Activated CD4-positive, alpha-beta T cell treated with anti-CD3 and anti-CD28 coated beads, Interleukin-2, amount 10 ng/mL, durations not matched to agents 7 days and 5 days (primary cell): ENCODE data around the gene GYG2. TPM values are rescaled to one million over a fixed set of nuclear protein-coding genes. Genes with fewer than 3 reads are reported as not detected.
A peak's percentile ranks its signal among the peaks of the same experiment; 100 is the strongest.
"Not testable (repeated sequence)": the region's sequence is repeated elsewhere in the genome, so short reads cannot be mapped to it uniquely, and the experiment has no call there.

Experiments
- CTCF ChIA-PET: fragments of 350-600 bp; sonication (Branson Sonifier 250); formaldehyde crosslinking; loops from one replicate; lab custom pipeline; 2021; ENCODE audit warnings: antibody characterized with exemption; lab: Charles Lee
- POLR2A ChIA-PET: fragments of 350-600 bp; sonication (Branson Sonifier 250); formaldehyde crosslinking; loops from one replicate; lab custom pipeline; 2021; ENCODE audit warnings: antibody characterized with exemption; lab: Charles Lee
- DNase-seq: peaks from one replicate; pipeline ENCODE4 v3.0.0-alpha.2; 2020
- H3K27ac Mint-ChIP-seq: one replicate; pipeline ENCODE4 v1.8.0; 2021; ENCODE audit warnings: mild to moderate bottlenecking, moderate library complexity, mixed read lengths
- H3K27me3 Mint-ChIP-seq: one replicate; pipeline ENCODE4 v1.8.0; 2021; ENCODE audit warnings: mixed read lengths
- H3K36me3 Mint-ChIP-seq: one replicate; pipeline ENCODE4 v1.8.0; 2021; ENCODE audit warnings: low read depth, mixed read lengths
- H3K4me1 Mint-ChIP-seq: one replicate; pipeline ENCODE4 v1.8.0; 2021; ENCODE audit warnings: mixed read lengths
- H3K4me3 Mint-ChIP-seq: one replicate; pipeline ENCODE4 v1.8.0; 2021; ENCODE audit warnings: mild to moderate bottlenecking, moderate library complexity, mixed read lengths
- H3K9me3 Mint-ChIP-seq: one replicate; pipeline ENCODE4 v1.8.0; 2021; ENCODE audit warnings: mixed read lengths
- total RNA-seq, 2 experiments: library from RNA; stranded (reverse); gene quantifications; one replicate each; pipeline ENCODE4 v1.2.3, GENCODE V29; 2021

Gene GYG2
- total RNA-seq, 2 experiments from 2014 or later: not detected

DNA sequence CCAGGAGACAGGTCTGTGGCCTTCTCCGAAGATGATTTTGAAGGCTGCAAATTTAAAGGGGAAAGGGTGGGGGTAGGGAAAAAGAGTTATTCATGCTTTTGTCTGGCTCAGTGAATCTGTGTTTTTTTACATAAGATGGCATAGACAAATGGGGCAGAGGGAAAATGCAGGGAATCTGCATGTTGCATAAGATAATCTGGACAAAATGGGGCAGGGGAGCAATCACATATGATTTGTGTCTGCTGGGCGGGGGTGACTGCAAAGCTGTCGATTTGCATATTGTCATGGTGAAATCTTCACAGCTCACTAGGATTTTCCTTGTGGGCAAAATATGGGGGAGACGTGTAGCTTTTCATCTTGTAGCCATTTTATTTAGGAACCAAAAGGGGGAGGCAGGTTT lies 29.4 kb upstream of the GYG2 start:
- Mint-ChIP-seq H3K27ac (no peak overlapping the region), H3K4me1 (no peaks in the 10 kb centered on the region), H3K4me3 (no peak overlapping the region), H3K9me3 (no peaks in the 10 kb centered on the region), H3K27me3 (no peaks in the 10 kb centered on the region), H3K36me3 (no peaks in the 10 kb centered on the region)
- CTCF ChIA-PET: no interaction called here
- no peak for DNase-seq
- POLR2A ChIA-PET: no interaction called here

DNA sequence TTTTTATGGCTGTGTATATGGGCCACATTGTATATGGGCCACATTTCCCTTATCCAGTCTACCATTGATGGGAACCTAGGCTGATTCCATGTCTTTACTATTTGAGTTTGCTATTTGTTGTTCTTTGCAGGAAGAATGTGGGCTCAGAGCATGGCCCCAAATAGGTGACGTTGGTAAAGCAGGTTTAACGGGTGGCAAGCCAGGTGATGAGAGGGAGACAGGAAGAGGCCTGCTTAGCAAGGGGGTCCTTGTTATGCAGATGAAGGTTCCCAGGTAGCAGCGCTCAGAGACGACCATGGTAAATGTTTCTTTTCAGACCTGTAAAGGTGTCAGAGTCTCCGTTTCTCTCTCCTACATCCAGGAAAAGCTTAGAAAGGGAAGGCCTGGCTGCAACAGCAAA lies 28.8 kb upstream of the GYG2 start:
- DNase-seq, H3K4me1 Mint-ChIP-seq, H3K4me3 Mint-ChIP-seq, H3K36me3 Mint-ChIP-seq, H3K27ac Mint-ChIP-seq, H3K9me3 Mint-ChIP-seq, POLR2A ChIA-PET, H3K27me3 Mint-ChIP-seq, CTCF ChIA-PET: not testable (repeated sequence)

GRCh38 chrX:2801223-2801622 lies 27.5 kb upstream of the GYG2 start:
- no peak for DNase-seq
- no peaks in the 10 kb centered on the region for H3K36me3 Mint-ChIP-seq
- CTCF ChIA-PET: interaction anchor here (0.8 kb wide), 1 partner anchor 15 kb away, joined by 4 read pairs; no protein-coding TSS in a partner anchor
- no peaks in the 10 kb centered on the region for H3K27me3 Mint-ChIP-seq
- H3K4me3 Mint-ChIP-seq: no peak overlapping the region
- POLR2A ChIA-PET: no interaction called here
- no peaks in the 10 kb centered on the region for H3K4me1 Mint-ChIP-seq
- H3K9me3 Mint-ChIP-seq: no peaks in the 10 kb centered on the region
- no peak overlapping the region for H3K27ac Mint-ChIP-seq

- H3K9me3 Mint-ChIP-seq, DNase-seq, H3K27me3 Mint-ChIP-seq, CTCF ChIA-PET, H3K27ac Mint-ChIP-seq, H3K36me3 Mint-ChIP-seq, H3K4me1 Mint-ChIP-seq, H3K4me3 Mint-ChIP-seq: not testable (repeated sequence)
- POLR2A ChIA-PET: interaction anchor here (0.6 kb wide), 1 partner anchor 10 kb away, joined by 4 read pairs; no protein-coding TSS in a partner anchor
Measured at GRCh38 chrX:2802376-2803090, 26.2 kb upstream of the GYG2 start.

DNA sequence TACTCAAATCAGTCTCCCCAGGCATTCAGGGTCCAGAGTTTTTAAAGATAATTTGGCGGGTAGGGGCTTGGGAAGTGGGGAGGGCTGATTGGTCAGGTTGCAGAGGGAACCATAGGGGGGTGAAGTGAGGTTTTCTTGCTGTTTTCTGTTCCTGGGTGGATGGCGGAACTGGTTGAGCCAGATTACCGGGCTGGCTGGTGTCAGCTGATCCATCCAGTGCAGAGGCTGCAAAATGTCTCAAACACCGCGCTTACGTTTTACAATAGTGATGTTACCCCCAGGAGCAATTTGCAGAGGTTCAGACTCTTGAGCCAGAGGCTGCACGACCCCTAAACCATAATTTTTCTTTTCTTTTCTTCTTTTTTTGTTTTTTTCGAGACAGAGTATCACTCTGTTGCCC lies 25.2 kb upstream of the GYG2 start:
- H3K27ac Mint-ChIP-seq, H3K4me1 Mint-ChIP-seq, H3K9me3 Mint-ChIP-seq, H3K27me3 Mint-ChIP-seq, DNase-seq, H3K36me3 Mint-ChIP-seq, POLR2A ChIA-PET, CTCF ChIA-PET, H3K4me3 Mint-ChIP-seq: not testable (repeated sequence)

GRCh38 chrX:2804106-2804843 lies 24.5 kb upstream of the GYG2 start:
- not testable (repeated sequence) for H3K4me1 Mint-ChIP-seq

DNA sequence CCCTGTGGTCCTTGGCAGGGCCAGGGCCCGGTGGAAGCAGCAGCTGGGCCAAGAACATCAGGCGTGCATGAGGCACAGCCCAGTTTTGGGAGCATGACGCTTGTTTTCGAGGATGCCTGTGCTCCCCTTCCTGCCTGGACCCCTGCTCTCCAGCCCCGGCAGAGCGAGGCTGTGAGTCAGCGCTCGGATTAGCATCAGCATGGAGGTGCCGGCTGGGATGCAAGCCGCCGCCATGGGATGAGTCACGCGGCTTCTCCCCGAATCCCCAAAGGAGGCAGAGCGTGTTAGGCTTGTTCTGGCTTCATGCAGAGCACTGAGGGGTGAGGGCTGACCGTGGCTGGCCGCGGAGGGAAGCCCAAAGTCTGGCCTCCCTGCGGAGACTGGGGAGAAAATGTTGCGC lies 23.9 kb upstream of the GYG2 start:
- H3K27ac Mint-ChIP-seq, DNase-seq, CTCF ChIA-PET, H3K27me3 Mint-ChIP-seq, H3K36me3 Mint-ChIP-seq, H3K4me3 Mint-ChIP-seq, POLR2A ChIA-PET, H3K4me1 Mint-ChIP-seq, H3K9me3 Mint-ChIP-seq: not testable (repeated sequence)

More at GRCh38 chrX:2804106-2804843, 24.5 kb upstream of the GYG2 start:
- POLR2A ChIA-PET, H3K27ac Mint-ChIP-seq, H3K36me3 Mint-ChIP-seq, CTCF ChIA-PET, H3K4me3 Mint-ChIP-seq, DNase-seq, H3K27me3 Mint-ChIP-seq, H3K9me3 Mint-ChIP-seq: not testable (repeated sequence)

- H3K4me1 Mint-ChIP-seq: peaks cover 2% of the 10 kb centered on the region
- H3K27ac Mint-ChIP-seq: no peak overlapping the region
- CTCF ChIA-PET: no interaction called here
Measured at GRCh38 chrX:2811271-2811670, 17.5 kb upstream of the GYG2 start.

DNA sequence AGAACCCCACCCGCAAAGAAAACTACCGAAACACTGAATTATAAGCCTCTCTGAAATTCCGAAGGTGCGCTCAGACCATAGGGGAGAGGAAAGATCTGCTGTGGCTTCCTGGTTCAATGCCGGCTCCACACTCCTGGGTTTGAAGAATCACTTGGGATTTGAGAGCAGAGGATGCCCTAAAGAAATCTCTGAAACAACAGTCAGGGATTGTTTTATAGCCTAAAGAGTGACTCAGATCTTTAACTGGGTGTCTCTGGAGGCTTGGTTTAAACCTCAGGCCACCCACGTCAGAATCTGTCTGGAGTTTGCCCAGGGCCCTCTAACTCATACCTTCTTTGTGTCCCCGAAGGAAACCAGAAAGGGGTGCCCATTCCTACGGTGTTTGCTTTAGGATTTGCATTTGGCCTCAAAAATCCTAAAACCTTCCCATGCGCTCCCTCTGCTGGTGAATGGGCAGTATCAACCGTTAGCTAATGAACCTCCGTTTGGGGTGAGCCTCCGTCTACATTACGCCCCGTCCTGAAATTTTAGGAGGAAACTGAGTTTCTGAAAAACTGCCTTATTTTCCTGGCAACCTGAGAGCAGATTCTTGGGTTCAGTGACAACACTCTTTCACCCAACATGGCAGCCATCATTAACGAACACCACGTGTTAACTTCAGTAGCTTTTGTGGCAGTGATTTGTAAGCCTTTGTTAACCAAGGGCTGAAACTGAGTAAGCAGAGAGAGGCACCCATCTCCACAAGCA lies 16.4 kb upstream of the GYG2 start:
- H3K27me3 Mint-ChIP-seq, H3K4me1 Mint-ChIP-seq, H3K4me3 Mint-ChIP-seq, H3K27ac Mint-ChIP-seq, CTCF ChIA-PET, H3K36me3 Mint-ChIP-seq, H3K9me3 Mint-ChIP-seq: not testable (repeated sequence)
- POLR2A ChIA-PET: interaction anchor here (0.6 kb wide), 1 partner anchor 10 kb away, joined by 4 read pairs; no protein-coding TSS in a partner anchor
- DNase-seq: peak; percentile 53

More at GRCh38 chrX:2811271-2811670, 17.5 kb upstream of the GYG2 start:
- DNase-seq: no peak
- peaks cover 6% of the 10 kb centered on the region for H3K27me3 Mint-ChIP-seq
- H3K9me3 Mint-ChIP-seq: peaks cover 4% of the 10 kb centered on the region
- POLR2A ChIA-PET: no interaction called here
- H3K4me3 Mint-ChIP-seq: no peak overlapping the region
- H3K36me3 Mint-ChIP-seq: no peaks in the 10 kb centered on the region

- H3K9me3 Mint-ChIP-seq: no peaks in the 10 kb centered on the region
- peaks cover 13% of the 10 kb centered on the region for H3K4me1 Mint-ChIP-seq
- no peak overlapping the region for H3K27ac Mint-ChIP-seq
- CTCF ChIA-PET: no interaction called here
- DNase-seq: no peak
- POLR2A ChIA-PET: no interaction called here
- peaks cover 6% of the 10 kb centered on the region for H3K27me3 Mint-ChIP-seq
- no peaks in the 10 kb centered on the region for H3K36me3 Mint-ChIP-seq
- H3K4me3 Mint-ChIP-seq: no peak overlapping the region
Measured at GRCh38 chrX:2817036-2817435, 11.7 kb upstream of the GYG2 start.

DNA sequence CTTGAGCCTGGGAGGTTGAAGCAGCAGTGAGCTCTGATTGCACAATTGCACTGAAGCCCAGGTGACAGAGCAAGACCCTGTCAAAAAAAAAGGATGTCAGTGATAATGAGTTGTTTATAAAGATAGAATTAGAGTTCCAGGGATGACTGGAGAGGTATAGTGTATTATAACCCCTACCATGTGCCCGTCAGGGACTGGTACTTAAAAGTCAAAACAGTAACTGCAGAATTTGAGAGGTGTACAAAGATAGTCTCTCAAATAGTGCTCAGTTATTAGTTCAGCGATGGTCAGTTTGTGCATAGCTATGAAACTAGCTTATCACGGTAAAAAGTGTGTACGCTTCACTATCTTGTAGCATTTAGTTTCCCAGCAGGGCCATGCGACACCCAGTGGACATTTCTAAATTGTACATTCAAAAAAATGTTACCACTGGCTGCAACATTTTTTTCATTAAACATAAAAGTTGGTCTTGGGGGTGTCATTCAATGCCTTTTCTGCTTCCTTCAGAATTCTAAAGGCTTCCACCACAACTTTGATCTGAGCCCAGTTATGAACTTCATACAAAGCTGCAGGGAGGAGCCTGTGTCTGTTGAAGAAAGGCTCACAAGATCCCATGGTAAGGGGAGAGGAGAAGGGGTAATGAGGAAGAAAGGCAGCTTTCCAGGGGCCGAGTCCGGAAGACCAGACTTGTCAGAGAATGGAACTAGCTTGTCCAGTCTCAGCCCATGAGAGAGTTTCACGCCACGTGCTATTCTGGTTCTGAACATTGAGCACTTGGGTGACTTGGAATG lies 9.2 kb upstream of the GYG2 start:
- ChIA-PET POLR2A (no interaction called here), CTCF (no interaction called here)
- DNase-seq: no peak

GRCh38 chrX:2820136-2820771 lies 8.5 kb upstream of the GYG2 start:
- Mint-ChIP-seq H3K27me3 (no peaks in the 10 kb centered on the region), H3K4me3 (no peak overlapping the region), H3K9me3 (no peaks in the 10 kb centered on the region), H3K4me1 (peaks cover 11% of the 10 kb centered on the region), H3K27ac (no peak overlapping the region), H3K36me3 (no peaks in the 10 kb centered on the region)
- CTCF ChIA-PET: no interaction called here
- POLR2A ChIA-PET: no interaction called here
- DNase-seq: no peak

More for the DNA sequence above, 9.2 kb upstream of the GYG2 start:
- H3K36me3 Mint-ChIP-seq: no peaks in the 10 kb centered on the region
- no peak overlapping the region for H3K4me3 Mint-ChIP-seq
- peaks cover 1% of the 10 kb centered on the region for H3K27me3 Mint-ChIP-seq
- peaks cover 11% of the 10 kb centered on the region for H3K4me1 Mint-ChIP-seq
- no peak overlapping the region for H3K27ac Mint-ChIP-seq
- no peaks in the 10 kb centered on the region for H3K9me3 Mint-ChIP-seq
